WTC11 (cell line): ENCODE data around the gene INPP4A. TPM values are rescaled to one million over a fixed set of nuclear protein-coding genes. Genes with fewer than 3 reads are reported as not detected.
A peak's percentile ranks its signal among the peaks of the same experiment; 100 is the strongest.

Experiments
- ATAC-seq: fragments of 200-7000 bp; cut with Tn5 transposase; 2 replicates; pipeline ENCODE4 v1.10.0; 2021; ENCODE audit warnings: mild to moderate bottlenecking, moderate library complexity
- CTCF ChIA-PET: fragments of 300-600 bp; sonication (Branson Sonifier 250); formaldehyde crosslinking; loops from one replicate; lab custom pipeline; 2021; ENCODE audit warnings: antibody characterized with exemption; lab: Charles Lee
- POLR2A ChIA-PET: fragments of 350-600 bp; sonication (Branson Sonifier 250); formaldehyde crosslinking; loops from one replicate; lab custom pipeline; 2021; ENCODE audit warnings: antibody characterized with exemption; lab: Charles Lee
- DNase-seq: peaks from one replicate; pipeline ENCODE4 v3.0.0; 2021; ENCODE audit warnings: low spot score
- H3K27ac Mint-ChIP-seq: 2 replicates; pipeline ENCODE4 v1.8.0; 2021; ENCODE audit warnings: mixed read lengths
- H3K27me3 Mint-ChIP-seq: 2 replicates; pipeline ENCODE4 v1.8.0; 2021; ENCODE audit warnings: low read depth, mild to moderate bottlenecking, moderate library complexity, mixed read lengths
- H3K36me3 Mint-ChIP-seq: 2 replicates; pipeline ENCODE4 v1.8.0; 2021; ENCODE audit warnings: mixed read lengths
- H3K4me1 Mint-ChIP-seq: 2 replicates; pipeline ENCODE4 v1.8.0; 2022; ENCODE audit warnings: mixed read lengths
- H3K4me3 Mint-ChIP-seq: 2 replicates; pipeline ENCODE4 v1.8.0; 2021; ENCODE audit warnings: mild to moderate bottlenecking, moderate library complexity, mixed read lengths
- H3K9me3 Mint-ChIP-seq: 2 replicates; pipeline ENCODE4 v1.8.0; 2021; ENCODE audit warnings: mixed read lengths
- ATF2 ChIP-seq: sonication (generic); formaldehyde crosslinking; IDR thresholded peaks from 2 replicates; pipeline ENCODE4 v1.8.1; 2022; ENCODE audit warnings: low read depth, missing genetic modification reagents, borderline replicate concordance
- ATF6 ChIP-seq: sonication (generic); formaldehyde crosslinking; IDR thresholded peaks from 2 replicates; pipeline ENCODE4 v1.8.1; 2023; ENCODE audit warnings: mild to moderate bottlenecking, missing genetic modification reagents
- CREB1 ChIP-seq: sonication (generic); formaldehyde crosslinking; IDR thresholded peaks from 2 replicates; pipeline ENCODE4 v1.8.0; 2023; ENCODE audit warnings: mild to moderate bottlenecking, missing genetic modification reagents
- CTCF ChIP-seq: fragments of 200-600 bp; IDR thresholded peaks from 2 replicates; pipeline ENCODE4 v1.8.0; 2022; ENCODE audit warnings: antibody characterized with exemption
- E2F4 ChIP-seq: sonication (generic); formaldehyde crosslinking; IDR thresholded peaks from 2 replicates; pipeline ENCODE4 v1.8.1; 2022; ENCODE audit warnings: low read depth, mild to moderate bottlenecking, moderate library complexity, missing genetic modification reagents, borderline replicate concordance
- ELF4 ChIP-seq: sonication (generic); formaldehyde crosslinking; IDR thresholded peaks from 2 replicates; pipeline ENCODE4 v1.8.1; 2022; ENCODE audit warnings: low read depth, mild to moderate bottlenecking, moderate library complexity, missing genetic modification reagents
- ETV6 ChIP-seq: sonication (generic); formaldehyde crosslinking; IDR thresholded peaks from 2 replicates; pipeline ENCODE4 v1.8.1; 2022; ENCODE audit warnings: mild to moderate bottlenecking, missing genetic modification reagents
- FOXP1 ChIP-seq: sonication (generic); formaldehyde crosslinking; IDR thresholded peaks from 2 replicates; pipeline ENCODE4 v1.8.0; 2022; ENCODE audit warnings: missing genetic modification reagents, mild to moderate bottlenecking, moderate library complexity, borderline replicate concordance
- GABPB1 ChIP-seq: sonication (generic); formaldehyde crosslinking; IDR thresholded peaks from 2 replicates; pipeline ENCODE4 v1.8.1; 2023; ENCODE audit warnings: mild to moderate bottlenecking, missing genetic modification reagents
- JAZF1 ChIP-seq: fragments of 250-450 bp; sonication (Bioruptor Pico); IDR thresholded peaks from 2 replicates; pipeline ENCODE4 v1.9.0; 2021; ENCODE audit warnings: moderate library complexity, mild to moderate bottlenecking, inconsistent platforms
- NFE2L1 ChIP-seq: sonication (generic); formaldehyde crosslinking; IDR thresholded peaks from 2 replicates; pipeline ENCODE4 v1.8.1; 2023; ENCODE audit warnings: missing genetic modification reagents
- NR1H2 ChIP-seq: sonication (generic); formaldehyde crosslinking; IDR thresholded peaks from 2 replicates; pipeline ENCODE4 v1.9.0; 2021; ENCODE audit warnings: mild to moderate bottlenecking, moderate library complexity, missing genetic modification reagents
- NR2C2 ChIP-seq: sonication (generic); formaldehyde crosslinking; IDR thresholded peaks from 2 replicates; pipeline ENCODE4 v1.8.0; 2022; ENCODE audit warnings: mild to moderate bottlenecking, missing genetic modification reagents
- OVOL2 ChIP-seq: fragments of 250-450 bp; sonication (Bioruptor Pico); IDR thresholded peaks from 2 replicates; pipeline ENCODE4 v1.9.0; 2021; ENCODE audit warnings: mild to moderate bottlenecking, borderline replicate concordance
- PRRX2 ChIP-seq: fragments of 250-450 bp; sonication (Bioruptor Pico); IDR thresholded peaks from 2 replicates; pipeline ENCODE4 v1.8.0; 2021; ENCODE audit warnings: mild to moderate bottlenecking
- RORB ChIP-seq: fragments of 250-450 bp; sonication (Bioruptor Pico); IDR thresholded peaks from 2 replicates; pipeline ENCODE4 v1.9.0; 2021; ENCODE audit warnings: mild to moderate bottlenecking
- SMAD3 ChIP-seq: sonication (generic); formaldehyde crosslinking; IDR thresholded peaks from 2 replicates; pipeline ENCODE4 v1.8.0; 2022; ENCODE audit warnings: missing genetic modification reagents, mild to moderate bottlenecking, borderline replicate concordance
- TCF7 ChIP-seq: sonication (generic); formaldehyde crosslinking; IDR thresholded peaks from 2 replicates; pipeline ENCODE4 v1.8.0; 2022; ENCODE audit warnings: mild to moderate bottlenecking, low read depth, missing genetic modification reagents, moderate library complexity
- TEAD1 ChIP-seq: sonication (generic); formaldehyde crosslinking; IDR thresholded peaks from 2 replicates; pipeline ENCODE4 v1.8.0; 2022; ENCODE audit warnings: mild to moderate bottlenecking, missing genetic modification reagents
- ZBTB43 ChIP-seq: sonication (generic); formaldehyde crosslinking; IDR thresholded peaks from 2 replicates; pipeline ENCODE4 v1.8.1; 2023; ENCODE audit warnings: mild to moderate bottlenecking, missing genetic modification reagents
- ZNF138 ChIP-seq: sonication (generic); formaldehyde crosslinking; conservative IDR thresholded peaks from 2 replicates; pipeline ENCODE4 v1.8.1; 2022; ENCODE audit warnings: mild to moderate bottlenecking, moderate library complexity, missing genetic modification reagents
- ZNF219 ChIP-seq: sonication (generic); formaldehyde crosslinking; IDR thresholded peaks from 2 replicates; pipeline ENCODE4 v1.8.0; 2023; ENCODE audit warnings: missing genetic modification reagents, mild to moderate bottlenecking, borderline replicate concordance
- ZNF396 ChIP-seq: fragments of 250-450 bp; sonication (Bioruptor Pico); IDR thresholded peaks from 2 replicates; pipeline ENCODE4 v1.8.0; 2021; ENCODE audit warnings: mild to moderate bottlenecking, moderate library complexity, borderline replicate concordance
- total RNA-seq: library from RNA; stranded (reverse); gene quantifications from 3 replicates; pipeline ENCODE4 v1.2.3, GENCODE V29; 2021

The INPP4A gene
- total RNA-seq, 1 experiment from 2014 or later, result 38.3 TPM

GRCh38 chr2:98487101-98487805 lies 42.6 kb downstream of the INPP4A start (continued):
- no peak for TF ChIP-seq GABPB1 (CRISPR knock-in tag)
- TF ChIP-seq ZNF396 (CRISPR knock-in tag), result no peak
- TF ChIP-seq ZNF219 (CRISPR knock-in tag), result no peak
- no peak for TF ChIP-seq ATF2
- no peak for TF ChIP-seq ETV6 (CRISPR knock-in tag)
- TF ChIP-seq CREB1 (CRISPR knock-in tag), result no peak
- TF ChIP-seq TEAD1 (CRISPR knock-in tag), result no peak
- TF ChIP-seq, all 79 proteins: peak for 0

- TF ChIP-seq ZBTB43 (CRISPR knock-in tag) (no peak), CTCF (0 out of 2 replicates have a peak, but pooled peaks have one; percentile 12)
- no peaks in the 10 kb centered on the region for H3K9me3 Mint-ChIP-seq
- H3K4me3 Mint-ChIP-seq, result no peak overlapping the region
- no peak overlapping the region for H3K27ac Mint-ChIP-seq
- peaks cover 45% of the 10 kb centered on the region for H3K4me1 Mint-ChIP-seq
- CTCF ChIA-PET, result interaction anchor here (0.5 to 2.2 kb wide), 31 partner anchors 8 to 597 kb away, joined by 3 to 25 read pairs (median 4); partner anchors contain the start of gene INPP4A
- H3K27me3 Mint-ChIP-seq, result no peaks in the 10 kb centered on the region
- no peaks in the 10 kb centered on the region for H3K36me3 Mint-ChIP-seq
- POLR2A ChIA-PET, result no interaction called here
- peak; percentile 41 for DNase-seq
- peak; percentile 65 for ATAC-seq
These were observed 43.1 kb downstream of the INPP4A start for GRCh38 chr2:98487806-98488189.

- no peaks in the 10 kb centered on the region for H3K36me3 Mint-ChIP-seq
- H3K27me3 Mint-ChIP-seq, result no peaks in the 10 kb centered on the region
- ATAC-seq (no peak), DNase-seq (no peak)
- no peak overlapping the region for H3K4me3 Mint-ChIP-seq
- peaks cover 41% of the 10 kb centered on the region for H3K4me1 Mint-ChIP-seq
- no peaks in the 10 kb centered on the region for H3K9me3 Mint-ChIP-seq
- ChIA-PET POLR2A (no interaction called here), CTCF (interaction anchor here (0.8 to 2.2 kb wide), 22 partner anchors 9 to 312 kb away, joined by 3 to 25 read pairs (median 6); partner anchors contain the start of gene INPP4A)
- H3K27ac Mint-ChIP-seq, result no peak overlapping the region
- TF ChIP-seq ZNF138 (no peak), ELF4 (no peak), NR1H2 (CRISPR knock-in tag) (no peak), NFE2L1 (CRISPR knock-in tag) (no peak), SMAD3 (CRISPR knock-in tag) (no peak), OVOL2 (no peak), JAZF1 (CRISPR knock-in tag) (no peak), E2F4 (no peak), RORB (CRISPR knock-in tag) (no peak), TEAD1 (CRISPR knock-in tag) (no peak), ATF2 (no peak), PRRX2 (CRISPR knock-in tag) (no peak), TCF7 (CRISPR knock-in tag) (no peak), ATF6 (CRISPR knock-in tag) (no peak), FOXP1 (CRISPR knock-in tag) (no peak), ZNF219 (CRISPR knock-in tag) (no peak), NR2C2 (CRISPR knock-in tag) (no peak)
These were observed 43.6 kb downstream of the INPP4A start for GRCh38 chr2:98488252-98488651.
